Activated T-cell treated with anti-CD3 and anti-CD28 coated beads, Interleukin-2, amount 50 U/mL, for 24 hours (primary cell): ENCODE data around the gene GPR50.

Experiments
- DNase-seq: peaks from one replicate; pipeline ENCODE4 v3.0.0-alpha.2; 2020
- H3K27ac Mint-ChIP-seq: 2 replicates; pipeline ENCODE4 v1.8.0; 2020; ENCODE audit warnings: mild to moderate bottlenecking, mixed read lengths
- H3K27me3 Mint-ChIP-seq: 2 replicates; pipeline ENCODE4 v1.8.0; 2020; ENCODE audit warnings: mixed read lengths
- H3K36me3 Mint-ChIP-seq: 2 replicates; pipeline ENCODE4 v1.8.0; 2020; ENCODE audit warnings: low read depth, mixed read lengths
- H3K4me1 Mint-ChIP-seq: 2 replicates; pipeline ENCODE4 v1.8.0; 2020; ENCODE audit warnings: low read depth, mixed read lengths
- H3K4me3 Mint-ChIP-seq: 2 replicates; pipeline ENCODE4 v1.8.0; 2020; ENCODE audit warnings: mild to moderate bottlenecking, moderate library complexity, mixed read lengths
- H3K9me3 Mint-ChIP-seq: 2 replicates; pipeline ENCODE4 v1.8.0; 2020; ENCODE audit warnings: mixed read lengths

Gene GPR50

GRCh38 chrX:151181088-151181487, 4.7 kb downstream of the GPR50 start:
- H3K27ac Mint-ChIP-seq: no peak overlapping the region
- H3K9me3 Mint-ChIP-seq: no peaks in the 10 kb centered on the region
- peaks cover 12% of the 10 kb centered on the region for H3K4me1 Mint-ChIP-seq
- DNase-seq: no peak
- H3K36me3 Mint-ChIP-seq: no peaks in the 10 kb centered on the region
- no peak overlapping the region for H3K4me3 Mint-ChIP-seq
- peaks cover 80% of the 10 kb centered on the region for H3K27me3 Mint-ChIP-seq

DNA sequence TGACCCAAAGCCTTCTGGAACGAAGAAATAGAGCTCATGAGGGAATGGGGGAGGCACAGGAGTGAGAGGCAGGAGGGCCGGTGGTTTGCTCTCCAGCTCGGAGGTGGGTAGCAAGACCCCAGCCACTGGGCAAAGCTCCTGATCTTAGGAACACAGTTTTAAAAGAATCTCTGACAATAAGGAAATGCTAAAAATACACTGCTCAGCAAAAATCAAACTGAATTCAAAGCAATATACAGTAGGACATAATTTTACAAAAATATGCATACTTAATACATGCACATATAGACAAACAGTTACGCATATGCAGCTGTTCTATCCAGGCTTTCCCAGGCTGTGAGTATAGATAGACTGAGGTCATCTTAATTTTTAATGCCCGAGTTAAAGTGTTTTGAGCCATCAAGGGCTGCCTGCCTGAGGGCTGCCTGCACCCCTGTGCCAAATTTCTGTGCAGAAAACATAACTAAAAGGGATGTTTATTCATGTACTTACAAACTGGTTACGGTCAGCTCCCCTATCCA, 6.9 kb downstream of the GPR50 start:
- DNase-seq: no peak
- no peak overlapping the region for H3K4me3 Mint-ChIP-seq
- H3K9me3 Mint-ChIP-seq: no peaks in the 10 kb centered on the region
- H3K36me3 Mint-ChIP-seq: no peaks in the 10 kb centered on the region
- peaks cover 78% of the 10 kb centered on the region for H3K27me3 Mint-ChIP-seq
- H3K4me1 Mint-ChIP-seq: peaks cover 8% of the 10 kb centered on the region
- no peak overlapping the region for H3K27ac Mint-ChIP-seq

DNA sequence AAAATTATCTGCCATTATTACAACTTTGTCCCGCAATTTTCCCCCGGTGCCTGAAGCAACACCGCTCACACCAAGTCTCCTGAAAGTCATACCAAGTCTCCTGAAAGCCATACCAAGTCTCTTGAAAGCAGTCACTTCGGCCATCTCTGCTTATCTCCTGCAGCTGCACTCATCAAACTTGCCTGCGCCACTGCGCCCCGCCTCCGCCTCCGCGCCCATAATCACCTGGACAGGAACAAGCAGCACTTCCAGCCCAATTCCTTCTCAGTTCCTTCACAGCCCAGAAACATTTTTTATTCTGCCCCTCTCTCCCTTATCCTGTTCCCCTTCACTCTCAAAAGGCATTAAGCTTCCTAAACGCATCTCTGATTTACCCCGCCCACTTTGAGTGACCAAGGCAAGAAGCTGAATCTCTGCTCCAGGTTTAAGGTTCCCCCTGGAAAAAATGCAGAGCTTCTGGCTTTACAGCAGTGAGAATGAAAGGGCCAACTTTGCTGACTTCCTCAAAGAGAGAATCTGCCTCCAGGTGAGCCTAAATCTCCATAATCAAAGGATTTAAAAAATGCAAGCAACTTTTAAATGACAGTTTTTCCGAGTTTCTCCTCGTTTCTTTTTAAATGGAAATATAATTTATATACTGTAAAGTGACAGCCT, 7.7 kb downstream of the GPR50 start:
- no peak for DNase-seq
- Mint-ChIP-seq H3K4me3 (no peak overlapping the region), H3K27ac (no peak overlapping the region), H3K36me3 (no peaks in the 10 kb centered on the region), H3K4me1 (peaks cover 4% of the 10 kb centered on the region), H3K9me3 (no peaks in the 10 kb centered on the region), H3K27me3 (peaks cover 76% of the 10 kb centered on the region)

GRCh38 chrX:151184705-151185104, 8.3 kb downstream of the GPR50 start:
- Mint-ChIP-seq H3K4me1 (peaks cover 3% of the 10 kb centered on the region), H3K27me3 (peaks cover 74% of the 10 kb centered on the region)
- no peak for DNase-seq

GRCh38 chrX:151206871-151207270, 30.5 kb downstream of the GPR50 start:
- Mint-ChIP-seq H3K27ac (no peak overlapping the region), H3K36me3 (no peaks in the 10 kb centered on the region), H3K27me3 (peaks cover 21% of the 10 kb centered on the region), H3K4me1 (no peaks in the 10 kb centered on the region), H3K4me3 (no peak overlapping the region), H3K9me3 (peaks cover 2% of the 10 kb centered on the region)
- DNase-seq: no peak

More at GRCh38 chrX:151184705-151185104, 8.3 kb downstream of the GPR50 start:
- no peak overlapping the region for H3K27ac Mint-ChIP-seq
- no peak overlapping the region for H3K4me3 Mint-ChIP-seq
- H3K36me3 Mint-ChIP-seq: no peaks in the 10 kb centered on the region
- H3K9me3 Mint-ChIP-seq: no peaks in the 10 kb centered on the region

- Mint-ChIP-seq H3K4me1 (no peaks in the 10 kb centered on the region), H3K36me3 (no peaks in the 10 kb centered on the region), H3K9me3 (no peaks in the 10 kb centered on the region), H3K27ac (no peak overlapping the region), H3K4me3 (no peak overlapping the region), H3K27me3 (peaks cover 79% of the 10 kb centered on the region)
- no peak for DNase-seq
Observed at GRCh38 chrX:151225843-151226242, 49.5 kb downstream of the GPR50 start.

- Mint-ChIP-seq H3K27ac (no peak overlapping the region), H3K27me3 (peaks cover 73% of the 10 kb centered on the region), H3K9me3 (no peaks in the 10 kb centered on the region), H3K4me3 (no peak overlapping the region), H3K4me1 (no peaks in the 10 kb centered on the region), H3K36me3 (no peaks in the 10 kb centered on the region)
- no peak for DNase-seq
Observed at GRCh38 chrX:151226941-151227340, 50.6 kb downstream of the GPR50 start.

GRCh38 chrX:151227627-151228026, 51.2 kb downstream of the GPR50 start:
- H3K36me3 Mint-ChIP-seq: no peaks in the 10 kb centered on the region
- no peaks in the 10 kb centered on the region for H3K4me1 Mint-ChIP-seq
- peaks cover 69% of the 10 kb centered on the region for H3K27me3 Mint-ChIP-seq
- no peak for DNase-seq
- no peak overlapping the region for H3K4me3 Mint-ChIP-seq
- no peak overlapping the region for H3K27ac Mint-ChIP-seq
- no peaks in the 10 kb centered on the region for H3K9me3 Mint-ChIP-seq

GRCh38 chrX:151228935-151229334, 52.6 kb downstream of the GPR50 start:
- no peak for DNase-seq
- Mint-ChIP-seq H3K27me3 (peaks cover 62% of the 10 kb centered on the region), H3K4me1 (no peaks in the 10 kb centered on the region), H3K36me3 (no peaks in the 10 kb centered on the region), H3K4me3 (no peak overlapping the region), H3K9me3 (no peaks in the 10 kb centered on the region), H3K27ac (no peak overlapping the region)
